Measurements from ENCODE around the gene KNCN. TPM values are rescaled to one million over a fixed set of nuclear protein-coding genes. Genes with fewer than 3 reads are reported as not detected.
A peak's percentile ranks its signal among the peaks of the same experiment; 100 is the strongest.

KNCN gene
- total and polyA plus RNA-seq, 7 donors = not detected

DNA sequence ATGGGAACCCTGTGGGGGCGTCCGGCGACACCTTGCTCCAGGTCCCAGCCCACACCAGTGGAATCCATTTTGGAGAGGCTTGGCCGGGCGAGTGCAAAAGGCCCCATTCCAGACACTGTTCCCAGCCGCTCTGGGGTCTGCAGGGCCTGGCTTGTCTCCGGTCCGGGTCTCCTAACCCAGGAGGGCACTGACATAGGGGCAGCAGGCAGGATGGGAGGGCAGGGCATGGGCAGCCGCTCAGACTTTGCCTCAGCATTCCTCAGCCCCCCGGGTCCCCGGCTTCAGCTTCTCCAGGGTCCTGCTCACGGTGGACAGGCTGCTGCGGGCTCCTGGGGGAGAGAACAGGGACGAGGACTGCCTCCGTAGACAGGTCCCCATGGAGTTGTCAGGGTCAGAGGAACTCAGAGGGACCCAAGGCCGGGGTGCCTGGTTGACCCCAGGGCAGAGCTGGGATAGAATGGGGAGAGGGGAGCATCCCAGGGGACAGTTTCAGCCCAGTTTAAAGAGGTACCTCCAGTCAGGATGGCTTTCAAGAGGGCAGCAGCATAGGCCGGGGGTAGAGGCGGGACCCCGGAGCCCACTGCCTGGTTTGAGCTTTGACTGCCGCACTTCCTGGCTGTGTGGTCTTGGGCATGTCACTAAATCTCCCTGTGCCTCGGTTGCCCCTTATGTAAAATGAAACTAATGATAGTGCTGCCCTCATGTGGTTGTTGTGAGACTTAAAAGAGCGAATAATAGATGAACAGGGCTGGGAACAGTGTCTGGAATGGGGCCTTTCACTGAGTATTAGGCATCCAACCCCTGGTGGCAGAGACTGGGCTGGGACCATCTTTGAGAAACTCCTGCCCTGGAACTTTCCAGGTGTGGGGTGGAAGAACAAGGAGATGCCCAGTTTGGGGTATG lies 3.7 kb downstream of the KNCN start:
- 73 to 81% methylated on average over 22 of the region's 22 CpGs for WGBS, 2 donors
- Histone ChIP-seq H3K4me3 (no peak overlapping the region), H3K9me3 (no peaks in the 10 kb centered on the region), H3K36me3 (no peaks in the 10 kb centered on the region), H3K27me3 (peaks cover 18 to 42% (median 27%) of the 10 kb centered on the region in 3 donors), H3K27ac (no peak overlapping the region), H3K4me1 (peaks cover 0 to 15% (median 9%) of the 10 kb centered on the region in 4 donors)
- no peak for DNase-seq
- intact Hi-C loops (cut with DNase I) = no loop called here
- TF ChIP-seq, protein P1, sequence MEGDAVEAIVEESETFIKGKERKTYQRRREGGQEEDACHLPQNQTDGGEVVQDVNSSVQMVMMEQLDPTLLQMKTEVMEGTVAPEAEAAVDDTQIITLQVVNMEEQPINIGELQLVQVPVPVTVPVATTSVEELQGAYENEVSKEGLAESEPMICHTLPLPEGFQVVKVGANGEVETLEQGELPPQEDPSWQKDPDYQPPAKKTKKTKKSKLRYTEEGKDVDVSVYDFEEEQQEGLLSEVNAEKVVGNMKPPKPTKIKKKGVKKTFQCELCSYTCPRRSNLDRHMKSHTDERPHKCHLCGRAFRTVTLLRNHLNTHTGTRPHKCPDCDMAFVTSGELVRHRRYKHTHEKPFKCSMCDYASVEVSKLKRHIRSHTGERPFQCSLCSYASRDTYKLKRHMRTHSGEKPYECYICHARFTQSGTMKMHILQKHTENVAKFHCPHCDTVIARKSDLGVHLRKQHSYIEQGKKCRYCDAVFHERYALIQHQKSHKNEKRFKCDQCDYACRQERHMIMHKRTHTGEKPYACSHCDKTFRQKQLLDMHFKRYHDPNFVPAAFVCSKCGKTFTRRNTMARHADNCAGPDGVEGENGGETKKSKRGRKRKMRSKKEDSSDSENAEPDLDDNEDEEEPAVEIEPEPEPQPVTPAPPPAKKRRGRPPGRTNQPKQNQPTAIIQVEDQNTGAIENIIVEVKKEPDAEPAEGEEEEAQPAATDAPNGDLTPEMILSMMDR (IDR thresholded peaks at IDR 0.05) = peak in 2 of 4 experiments; percentile 28 to 32
- TF ChIP-seq EP300 (IDR thresholded peaks at IDR 0.05) (no peak), POLR2A (IDR thresholded peaks at IDR 0.05) (no peak), POLR2AphosphoS5 (IDR thresholded peaks at IDR 0.05) (no peak)

DNA sequence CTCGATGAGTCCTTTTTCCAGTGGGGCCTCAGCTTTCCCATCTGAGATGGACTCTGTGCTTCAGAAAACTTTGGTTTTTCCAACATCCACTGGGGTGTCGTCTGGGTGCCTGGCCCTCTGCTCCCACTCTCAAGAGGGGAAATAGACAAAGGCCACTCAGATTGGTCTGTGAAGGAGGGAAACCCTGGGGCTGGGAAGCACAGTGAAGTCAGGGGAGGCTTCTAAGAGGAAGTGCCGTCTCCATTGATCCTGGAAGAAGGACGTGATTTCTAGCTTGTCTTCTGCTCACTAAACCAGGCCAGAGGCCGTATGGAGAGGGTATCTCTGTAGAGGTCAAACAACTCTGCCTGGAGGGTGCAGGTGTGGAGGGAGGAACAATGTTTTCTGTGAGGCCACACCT lies 5.2 kb downstream of the KNCN start:
- Histone ChIP-seq H3K4me3 (no peak overlapping the region), H3K36me3 (no peaks in the 10 kb centered on the region), H3K27ac (no peak overlapping the region), H3K4me1 (peaks cover 0 to 15% (median 9%) of the 10 kb centered on the region in 4 donors), H3K27me3 (peaks cover 18 to 42% (median 27%) of the 10 kb centered on the region in 3 donors), H3K9me3 (no peaks in the 10 kb centered on the region)
- TF ChIP-seq POLR2AphosphoS5 (IDR thresholded peaks at IDR 0.05) (no peak), POLR2A (IDR thresholded peaks at IDR 0.05) (no peak), EP300 (IDR thresholded peaks at IDR 0.05) (no peak)
- TF ChIP-seq, protein P1 (IDR thresholded peaks at IDR 0.05) = no peak
- whole genome bisulfite sequencing, 2 donors = 64 to 68% methylated on average over 5 of the region's 5 CpGs
- intact Hi-C loops (cut with DNase I) = no loop called here
- DNase-seq = no peak

DNA sequence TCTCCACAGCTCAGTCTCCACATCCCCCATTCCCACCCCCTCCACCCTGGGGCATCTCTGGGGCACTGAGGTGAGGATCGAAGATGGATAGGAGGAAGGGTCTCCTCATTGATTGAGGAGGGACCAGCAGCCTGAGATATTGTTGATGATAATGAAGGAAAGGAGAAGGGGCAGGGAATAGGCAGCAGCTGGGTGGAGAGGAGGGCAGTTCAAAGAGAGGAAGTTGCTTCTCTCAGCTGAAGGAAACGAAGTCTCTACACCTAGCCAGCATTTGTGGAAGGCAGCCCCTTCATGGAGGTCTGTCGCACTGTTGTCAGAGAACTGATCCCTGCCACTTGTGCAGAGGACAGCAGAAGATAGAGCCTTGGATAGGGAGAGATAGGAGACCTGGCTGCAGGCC lies 5.7 kb downstream of the KNCN start:
- H3K9me3 ChIP-seq = no peaks in the 10 kb centered on the region
- no peak overlapping the region for H3K4me3 ChIP-seq
- H3K36me3 ChIP-seq = no peaks in the 10 kb centered on the region
- no peak overlapping the region for H3K27ac ChIP-seq
- intact Hi-C loops (cut with DNase I) = no loop called here
- peaks cover 0 to 15% (median 9%) of the 10 kb centered on the region in 4 donors for H3K4me1 ChIP-seq
- 58 to 70% methylated on average over 3 of the region's 3 CpGs for WGBS, 2 donors
- H3K27me3 ChIP-seq = peaks cover 18 to 42% (median 27%) of the 10 kb centered on the region in 3 donors
- TF ChIP-seq EP300 (IDR thresholded peaks at IDR 0.05) = no peak
- TF ChIP-seq, protein P1 (IDR thresholded peaks at IDR 0.05) = no peak
- TF ChIP-seq POLR2AphosphoS5 (IDR thresholded peaks at IDR 0.05) = no peak
- DNase-seq = no peak

DNA sequence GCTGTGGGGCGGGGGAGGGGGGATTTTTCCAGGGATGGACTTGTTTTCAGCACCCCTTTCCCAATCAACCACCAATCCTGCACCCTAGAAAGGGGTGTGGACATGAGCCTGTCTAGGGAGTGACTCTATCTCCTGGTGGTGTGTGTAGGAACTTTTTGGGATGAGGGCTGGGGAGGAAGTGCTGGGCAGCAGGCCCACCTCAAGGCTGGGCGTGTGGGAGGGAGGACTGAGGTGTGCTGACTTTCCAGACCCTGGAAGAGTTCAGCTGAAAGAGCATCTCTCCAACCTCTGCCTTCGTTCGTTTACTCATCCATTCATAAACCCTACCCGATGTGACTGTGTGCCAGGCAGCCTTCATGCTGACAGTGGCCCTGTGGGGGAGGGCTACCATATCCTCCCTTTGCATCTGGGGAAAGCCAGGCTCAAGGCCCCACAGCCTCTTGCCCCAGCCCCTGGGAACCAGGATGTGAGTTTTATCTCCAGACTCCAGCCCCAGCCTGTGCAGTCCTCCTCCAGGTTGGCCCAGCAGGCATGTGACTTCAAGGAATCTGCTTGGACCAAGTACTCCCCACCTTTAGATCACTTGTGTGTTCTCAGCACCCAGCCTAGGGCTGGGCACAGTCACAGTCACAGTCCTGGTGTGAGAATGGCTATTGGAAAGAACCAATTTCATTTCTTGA lies 6.7 kb downstream of the KNCN start:
- H3K36me3 ChIP-seq = no peaks in the 10 kb centered on the region
- peaks cover 0 to 14% (median 9%) of the 10 kb centered on the region in 4 donors for H3K4me1 ChIP-seq
- no peak for DNase-seq
- peaks cover 18 to 42% (median 27%) of the 10 kb centered on the region in 3 donors for H3K27me3 ChIP-seq
- 38 to 49% methylated on average over 5 of the region's 5 CpGs for WGBS, 2 donors
- H3K27ac ChIP-seq = no peak overlapping the region
- H3K4me3 ChIP-seq = no peak overlapping the region
- intact Hi-C loops (cut with DNase I) = no loop called here
- H3K9me3 ChIP-seq = no peaks in the 10 kb centered on the region
- no peak for TF ChIP-seq POLR2A (IDR thresholded peaks at IDR 0.05)
- TF ChIP-seq, protein P1 (IDR thresholded peaks at IDR 0.05) = no peak
- no peak for TF ChIP-seq EP300 (IDR thresholded peaks at IDR 0.05)
- TF ChIP-seq POLR2AphosphoS5 (IDR thresholded peaks at IDR 0.05) = no peak
